Inflammatory macrophage treated with lipopolysaccharide for 1 hour (primary cell): ENCODE results near the gene PEX11G.

Experiments
- DNase-seq, 2 donors: peaks; one replicate each; pipeline ENCODE4 v3.0.0-alpha.2; 2020 to 2022

PEX11G gene

DNA sequence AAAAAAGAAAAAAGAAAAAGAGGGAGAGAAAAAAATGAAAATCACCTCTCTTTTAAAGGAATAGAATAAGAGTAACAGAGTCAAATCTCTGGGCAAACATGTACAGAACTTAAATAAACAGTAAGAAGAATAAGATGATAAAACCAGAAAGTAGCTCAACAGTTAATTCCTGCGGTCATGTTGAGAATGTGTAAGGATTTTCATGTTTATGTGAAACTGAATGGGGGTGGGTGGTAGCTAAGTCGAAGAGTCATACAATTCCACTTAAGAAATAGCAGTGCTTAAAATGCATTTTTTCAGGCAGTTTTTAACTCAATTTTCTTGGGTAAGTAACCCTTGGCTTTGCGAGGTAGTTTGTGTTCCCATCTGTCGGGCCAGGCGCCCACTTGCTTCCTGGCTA, 60.9 kb downstream of the PEX11G start:
- DNase-seq: no peak

DNA sequence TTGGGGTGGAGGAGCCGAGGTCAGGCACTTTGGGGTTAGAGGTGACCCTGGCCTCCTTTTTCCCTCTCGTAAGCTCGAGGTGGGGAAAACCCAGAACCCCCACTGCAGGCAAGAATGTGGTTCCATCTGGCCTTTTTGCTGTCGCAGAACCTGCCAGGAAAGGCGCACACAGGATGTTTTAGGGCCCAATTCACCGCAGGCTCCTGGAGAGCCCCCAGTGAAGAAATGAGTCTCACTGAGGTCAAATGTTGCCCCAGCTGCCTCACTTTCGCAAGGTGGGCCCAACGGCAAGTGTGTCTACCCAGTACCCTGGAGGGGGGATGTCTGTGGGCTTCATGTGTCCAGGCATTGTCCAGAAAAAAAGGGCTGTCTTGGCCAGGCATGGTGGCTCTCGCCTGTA, 61.8 kb downstream of the PEX11G start:
- DNase-seq: no peak
